Retina (tissue), 1 donor: Measurements from ENCODE around the gene COBL.

ENCODE experiments used
- DNase-seq: peaks from one replicate; pipeline ENCODE4 v3.0.0-alpha.2; 2016

Gene COBL

GRCh38 chr7:51246258-51247245, 70.1 kb downstream of the COBL start:
- DNase-seq: no peak

- no peak for DNase-seq
Observed at GRCh38 chr7:51244885-51245284, 71.7 kb downstream of the COBL start.

GRCh38 chr7:51244053-51244452, 72.6 kb downstream of the COBL start:
- DNase-seq: no peak

- no peak for DNase-seq
Observed at GRCh38 chr7:51243631-51244030, 73.0 kb downstream of the COBL start.

- DNase-seq: no peak
Observed at GRCh38 chr7:51242881-51243518, 73.6 kb downstream of the COBL start.

- no peak for DNase-seq
Observed at GRCh38 chr7:51242007-51242691, 74.5 kb downstream of the COBL start.

GRCh38 chr7:51240868-51241267, 75.7 kb downstream of the COBL start:
- DNase-seq: no peak

GRCh38 chr7:51239691-51240090, 76.9 kb downstream of the COBL start:
- DNase-seq: no peak

GRCh38 chr7:51238981-51239495, 77.6 kb downstream of the COBL start:
- no peak for DNase-seq

GRCh38 chr7:51237446-51238133, 79.0 kb downstream of the COBL start:
- DNase-seq: no peak

GRCh38 chr7:51236470-51237132, 80.0 kb downstream of the COBL start:
- DNase-seq: no peak

- no peak for DNase-seq
Observed at GRCh38 chr7:51235593-51236313, 80.9 kb downstream of the COBL start.

- DNase-seq: no peak
Observed at GRCh38 chr7:51234609-51235308, 81.8 kb downstream of the COBL start.

GRCh38 chr7:51234139-51234538, 82.5 kb downstream of the COBL start:
- DNase-seq: peak; percentile 40

GRCh38 chr7:51233374-51233773, 83.2 kb downstream of the COBL start:
- peak; percentile 54 for DNase-seq

GRCh38 chr7:51230723-51231122, 85.9 kb downstream of the COBL start:
- no peak for DNase-seq

GRCh38 chr7:51230324-51230625, 86.3 kb downstream of the COBL start:
- no peak for DNase-seq

GRCh38 chr7:51229620-51230323, 86.8 kb downstream of the COBL start:
- no peak for DNase-seq

GRCh38 chr7:51229106-51229537, 87.5 kb downstream of the COBL start:
- DNase-seq: peak; percentile 28

GRCh38 chr7:51228386-51228958, 88.1 kb downstream of the COBL start:
- DNase-seq: no peak
